Glutamatergic neuron (in vitro differentiated cells): Measurements from ENCODE around the gene SRGAP3. TPM values are rescaled to one million over a fixed set of nuclear protein-coding genes. Genes with fewer than 3 reads are reported as not detected.

Source experiments
- DNase-seq: peaks from one replicate; pipeline ENCODE4 v3.0.0; 2022
- H3K27ac Mint-ChIP-seq: one replicate; pipeline ENCODE4 v1.8.0; 2020; ENCODE audit warnings: mild to moderate bottlenecking, mixed read lengths, inconsistent platforms; ENCODE audit not compliant: unreplicated experiment
- H3K27me3 Mint-ChIP-seq: one replicate; pipeline ENCODE4 v1.8.0; 2020; ENCODE audit warnings: mild to moderate bottlenecking, moderate library complexity, mixed read lengths, inconsistent platforms; ENCODE audit not compliant: unreplicated experiment
- H3K36me3 Mint-ChIP-seq: one replicate; pipeline ENCODE4 v1.8.0; 2020; ENCODE audit warnings: mild to moderate bottlenecking, mixed read lengths, inconsistent platforms; ENCODE audit not compliant: unreplicated experiment
- H3K4me1 Mint-ChIP-seq: one replicate; pipeline ENCODE4 v1.8.0; 2020; ENCODE audit warnings: mild to moderate bottlenecking, low read depth, mixed read lengths, inconsistent platforms; ENCODE audit not compliant: unreplicated experiment
- H3K4me3 Mint-ChIP-seq: one replicate; pipeline ENCODE4 v1.8.0; 2020; ENCODE audit warnings: mild to moderate bottlenecking, mixed read lengths, inconsistent platforms; ENCODE audit not compliant: unreplicated experiment
- H3K9me3 Mint-ChIP-seq: one replicate; pipeline ENCODE4 v1.8.0; 2020; ENCODE audit warnings: mild to moderate bottlenecking, moderate library complexity, mixed read lengths, inconsistent platforms; ENCODE audit not compliant: unreplicated experiment
- total RNA-seq: library from RNA; stranded (reverse); fragmentation: NEBNext Ultra II Directional; extraction: Animal tissue kit (Norgen Biotek cat#: 25700); gene quantifications from one replicate; pipeline ENCODE4 v1.2.1, GENCODE V29; 2021; ENCODE audit not compliant: unreplicated experiment
- TF ChIP-seq, protein P1 (sequence below): fragments of 200-600 bp; sonication (generic); IDR thresholded peaks from one replicate; pipeline ENCODE4 v1.5.0; 2021; ENCODE audit not compliant: partially characterized antibody, unreplicated experiment

Gene SRGAP3
- total RNA-seq, 1 donor from 2014 or later: 197 TPM

DNA sequence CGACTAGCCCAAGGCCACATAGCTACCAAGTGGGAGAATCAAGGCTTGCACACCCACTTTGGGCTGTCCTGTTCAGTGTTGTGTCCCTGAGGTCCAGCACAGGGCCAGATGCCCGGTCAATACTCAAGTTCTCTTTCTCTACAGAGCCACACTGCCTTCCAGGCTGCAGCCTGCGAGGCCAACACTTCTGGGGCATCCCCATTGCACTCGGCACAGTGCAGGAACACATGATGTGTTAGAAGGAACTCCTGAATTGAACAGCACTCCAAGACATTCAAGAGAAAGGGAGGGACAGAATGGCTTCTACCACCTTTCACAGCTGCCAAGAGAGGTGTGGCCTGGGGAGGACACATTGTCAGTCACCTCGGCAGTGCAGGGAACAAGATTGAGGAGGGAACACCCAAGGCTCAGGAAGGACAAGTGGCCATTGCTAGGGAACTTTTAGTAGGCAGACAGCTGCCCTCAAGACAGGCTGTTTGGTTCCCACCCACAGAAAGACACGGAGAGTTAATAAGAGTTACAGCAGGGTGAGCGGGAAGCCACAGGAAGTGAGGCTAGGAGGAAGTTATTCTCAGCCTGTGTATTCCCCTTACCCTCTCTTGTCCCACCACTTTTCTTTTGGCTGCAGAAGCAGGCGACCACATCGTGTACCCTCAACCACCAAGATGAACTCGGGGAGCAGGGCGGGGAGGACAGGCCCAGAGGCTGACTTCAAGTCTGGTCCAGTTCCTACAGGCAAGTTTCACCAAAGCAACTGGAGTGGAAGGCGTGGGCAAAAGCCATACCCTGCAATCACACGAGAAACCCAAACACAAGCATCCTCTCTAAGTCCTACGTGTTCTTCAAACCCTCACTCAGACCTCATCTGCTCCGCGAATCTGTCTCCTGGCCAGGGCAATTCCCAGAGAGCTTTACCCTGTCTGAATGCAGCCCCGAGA lies 69.4 kb downstream of the SRGAP3 start:
- H3K36me3 Mint-ChIP-seq: no peaks in the 10 kb centered on the region
- H3K4me1 Mint-ChIP-seq: peaks cover 55% of the 10 kb centered on the region
- TF ChIP-seq, protein P1, sequence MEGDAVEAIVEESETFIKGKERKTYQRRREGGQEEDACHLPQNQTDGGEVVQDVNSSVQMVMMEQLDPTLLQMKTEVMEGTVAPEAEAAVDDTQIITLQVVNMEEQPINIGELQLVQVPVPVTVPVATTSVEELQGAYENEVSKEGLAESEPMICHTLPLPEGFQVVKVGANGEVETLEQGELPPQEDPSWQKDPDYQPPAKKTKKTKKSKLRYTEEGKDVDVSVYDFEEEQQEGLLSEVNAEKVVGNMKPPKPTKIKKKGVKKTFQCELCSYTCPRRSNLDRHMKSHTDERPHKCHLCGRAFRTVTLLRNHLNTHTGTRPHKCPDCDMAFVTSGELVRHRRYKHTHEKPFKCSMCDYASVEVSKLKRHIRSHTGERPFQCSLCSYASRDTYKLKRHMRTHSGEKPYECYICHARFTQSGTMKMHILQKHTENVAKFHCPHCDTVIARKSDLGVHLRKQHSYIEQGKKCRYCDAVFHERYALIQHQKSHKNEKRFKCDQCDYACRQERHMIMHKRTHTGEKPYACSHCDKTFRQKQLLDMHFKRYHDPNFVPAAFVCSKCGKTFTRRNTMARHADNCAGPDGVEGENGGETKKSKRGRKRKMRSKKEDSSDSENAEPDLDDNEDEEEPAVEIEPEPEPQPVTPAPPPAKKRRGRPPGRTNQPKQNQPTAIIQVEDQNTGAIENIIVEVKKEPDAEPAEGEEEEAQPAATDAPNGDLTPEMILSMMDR: no peak
- peak overlapping the region; percentile 52 for H3K4me3 Mint-ChIP-seq
- H3K9me3 Mint-ChIP-seq: peaks cover 13% of the 10 kb centered on the region
- DNase-seq: no peak
- H3K27ac Mint-ChIP-seq: peak overlapping the region; percentile 67
- H3K27me3 Mint-ChIP-seq: peaks cover 13% of the 10 kb centered on the region

DNA sequence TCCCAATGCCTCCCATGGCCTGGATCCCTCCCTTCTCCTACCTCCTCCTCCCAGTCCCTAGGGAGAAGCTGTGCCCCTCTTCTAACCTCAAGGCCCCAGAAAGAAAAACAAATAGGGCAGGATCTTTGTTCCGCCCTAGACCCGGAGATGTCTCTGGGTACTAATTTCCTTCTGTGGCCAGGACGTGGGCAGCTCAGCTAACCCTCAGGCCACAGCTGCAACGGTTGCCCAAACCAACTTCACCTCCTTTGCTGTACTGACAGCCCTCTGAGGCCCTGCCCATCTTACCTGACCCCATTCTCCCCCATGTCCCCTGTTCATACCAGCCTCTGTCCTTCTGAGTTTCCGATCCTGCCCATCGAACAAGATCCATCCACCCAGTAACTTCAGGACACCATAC lies 70.7 kb downstream of the SRGAP3 start:
- H3K4me1 Mint-ChIP-seq: peaks cover 53% of the 10 kb centered on the region
- H3K27ac Mint-ChIP-seq: peak overlapping the region; percentile 8
- TF ChIP-seq, protein P1: no peak
- no peak overlapping the region for H3K4me3 Mint-ChIP-seq
- peaks cover 10% of the 10 kb centered on the region for H3K27me3 Mint-ChIP-seq
- DNase-seq: no peak
- H3K36me3 Mint-ChIP-seq: no peaks in the 10 kb centered on the region
- H3K9me3 Mint-ChIP-seq: peaks cover 13% of the 10 kb centered on the region

DNA sequence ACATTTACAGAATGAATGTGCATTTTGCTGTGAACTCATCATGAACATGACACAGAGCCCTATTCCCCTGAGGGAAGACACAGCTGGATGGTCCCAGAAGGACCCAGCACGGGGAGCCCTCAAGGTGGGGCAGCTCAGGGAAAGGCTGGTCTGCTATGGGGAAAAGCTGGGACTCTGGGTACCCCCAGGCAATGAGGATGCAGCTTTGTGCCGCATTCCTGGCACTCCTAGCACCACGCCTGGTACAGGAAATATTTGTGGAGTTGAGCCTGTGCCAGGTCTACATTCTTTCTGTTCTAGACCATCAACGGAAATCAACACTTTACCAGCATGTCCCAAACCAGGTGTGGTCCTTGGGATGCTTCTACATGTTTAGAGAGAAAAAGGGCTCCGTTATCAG lies 74.0 kb downstream of the SRGAP3 start:
- no peak for DNase-seq
- Mint-ChIP-seq H3K4me1 (peaks cover 47% of the 10 kb centered on the region), H3K9me3 (peaks cover 13% of the 10 kb centered on the region), H3K4me3 (no peak overlapping the region), H3K36me3 (no peaks in the 10 kb centered on the region), H3K27ac (no peak overlapping the region), H3K27me3 (peaks cover 15% of the 10 kb centered on the region)
- TF ChIP-seq, protein P1: no peak

DNA sequence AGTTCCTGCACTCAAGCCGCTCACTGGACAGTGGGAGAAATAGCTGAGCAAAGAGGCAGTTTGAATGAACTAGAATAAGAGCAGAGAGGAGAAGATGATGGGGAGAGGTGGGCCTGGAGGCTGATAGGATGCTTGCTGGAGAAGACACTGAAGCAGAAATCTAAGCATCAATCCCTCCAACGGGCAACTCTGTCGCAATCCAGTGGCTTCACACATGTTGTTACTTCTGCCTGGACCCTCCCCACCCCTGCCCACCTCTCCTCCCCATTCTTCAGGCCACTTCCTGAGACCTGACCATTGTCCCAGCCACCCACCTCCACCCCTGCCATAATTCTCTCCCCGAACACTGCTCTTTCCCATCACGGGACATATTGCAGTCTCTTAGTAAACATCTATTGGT lies 76.0 kb downstream of the SRGAP3 start:
- Mint-ChIP-seq H3K4me1 (peaks cover 34% of the 10 kb centered on the region), H3K4me3 (no peak overlapping the region), H3K9me3 (peaks cover 13% of the 10 kb centered on the region), H3K36me3 (no peaks in the 10 kb centered on the region), H3K27me3 (peaks cover 9% of the 10 kb centered on the region), H3K27ac (no peak overlapping the region)
- DNase-seq: no peak
- TF ChIP-seq, protein P1: no peak

DNA sequence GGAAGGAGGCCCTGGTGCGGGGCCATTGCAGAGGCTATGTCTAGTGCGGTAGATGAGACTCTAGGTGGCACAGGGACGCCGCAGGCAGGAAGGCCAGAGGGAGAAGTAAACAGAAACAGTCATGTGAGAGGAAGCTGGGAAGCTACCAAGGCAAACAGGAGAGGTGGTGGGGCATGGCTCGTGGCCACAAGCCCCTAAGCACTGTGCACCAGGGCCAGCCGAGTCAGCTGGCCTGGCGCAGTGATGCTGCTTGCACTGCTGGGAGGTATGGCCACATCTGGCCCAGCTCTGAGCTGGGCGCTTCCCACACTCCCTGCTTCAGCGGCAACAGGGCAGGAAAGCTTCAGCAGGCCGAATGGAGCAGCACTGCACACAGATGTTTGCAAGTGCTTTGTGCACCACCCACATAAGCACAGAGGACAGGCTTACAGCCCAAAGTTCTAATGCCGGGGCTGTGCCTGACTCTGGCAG lies 76.6 kb downstream of the SRGAP3 start:
- Mint-ChIP-seq H3K27ac (no peak overlapping the region), H3K4me3 (peak overlapping the region; percentile 4), H3K36me3 (no peaks in the 10 kb centered on the region), H3K27me3 (peaks cover 9% of the 10 kb centered on the region), H3K4me1 (peaks cover 34% of the 10 kb centered on the region), H3K9me3 (peaks cover 13% of the 10 kb centered on the region)
- TF ChIP-seq, protein P1: no peak
- DNase-seq: no peak
